GM12874 (cell line): ENCODE data around the gene ASPG.

Experiments used
- CTCF ChIP-seq: IDR thresholded peaks from 2 replicates; pipeline ENCODE4 v1.5.1; 2011; ENCODE audit warnings: low read depth, mild to moderate bottlenecking, control low read depth, low read length, moderate library complexity; ENCODE audit not compliant: insufficient read depth

The ASPG gene

GRCh38 chr14:104044016-104044415 is 41.5 kb upstream of the ASPG start:
- TF ChIP-seq CTCF, result no peak

GRCh38 chr14:104047761-104048160 is 37.7 kb upstream of the ASPG start:
- TF ChIP-seq CTCF, result no peak

- TF ChIP-seq CTCF, result no peak
Observed at GRCh38 chr14:104048758-104049507, 36.6 kb upstream of the ASPG start.

GRCh38 chr14:104049576-104050240 is 35.8 kb upstream of the ASPG start:
- no peak for TF ChIP-seq CTCF

GRCh38 chr14:104051092-104051813 is 34.2 kb upstream of the ASPG start:
- TF ChIP-seq CTCF, result no peak

- no peak for TF ChIP-seq CTCF
Observed at GRCh38 chr14:104054222-104054905, 31.1 kb upstream of the ASPG start.

GRCh38 chr14:104062281-104062680 is 23.2 kb upstream of the ASPG start:
- TF ChIP-seq CTCF, result no peak
